Measurements from ENCODE around the gene ULK4. TPM values are rescaled to one million over a fixed set of nuclear protein-coding genes. Genes with fewer than 3 reads are reported as not detected.

Gene ULK4
- total and polyA plus RNA-seq, 2 donors (not counting 1 experiment from before 2014, with no cell fraction given) = 9.1 to 9.7 TPM

DNA sequence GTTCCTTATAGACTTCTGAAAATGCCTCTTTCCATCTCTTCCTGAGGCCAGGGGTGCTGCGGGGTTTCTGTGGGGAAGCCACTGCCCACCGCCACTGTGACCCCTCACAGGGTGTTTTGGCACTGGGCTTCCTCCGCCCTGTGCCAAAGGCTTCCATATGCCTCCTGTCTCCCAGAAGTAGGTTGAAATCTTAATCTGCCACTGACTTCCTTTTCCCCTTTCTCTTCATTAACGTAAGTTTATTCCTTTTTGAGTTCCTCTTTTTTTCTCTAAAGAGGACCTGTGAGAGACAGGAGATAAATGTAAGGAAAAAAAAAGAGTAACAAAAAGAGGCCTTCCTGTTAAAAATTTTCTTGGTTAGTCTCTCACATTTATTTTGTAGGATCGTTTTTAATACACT is 542.1 kb downstream of the ULK4 start:
- no peak overlapping the region for H3K4me2 ChIP-seq (ENCODE audit: extremely low read depth, insufficient read depth, low read length)
- no peak overlapping the region for H2AFZ ChIP-seq (ENCODE audit: low read length)
- no peak for TF ChIP-seq EZH2 (IDR thresholded peaks at IDR 0.05; ENCODE audit: low read length, missing control alignments)
- no peak overlapping the region for H3K27ac ChIP-seq (ENCODE audit: insufficient read depth, low read length)
- H3K4me3 ChIP-seq (replicated peaks in 1 of 4; ENCODE audit: control extremely low read depth in 1 of 4, insufficient read depth in 1 of 4, low read depth in 3 of 4, low read length in 4 of 4) = no peak overlapping the region
- no peak for DNase-seq (ENCODE audit: low read depth in 2 of 2)
- H3K9me3 ChIP-seq (ENCODE audit: control insufficient read depth, insufficient read depth, low read depth, low read length) = no peaks in the 10 kb centered on the region
- no peaks in the 10 kb centered on the region for H3K4me1 ChIP-seq (ENCODE audit: control insufficient read depth, extremely low read depth, insufficient read depth, low read length)
- no peak overlapping the region for H3K9ac ChIP-seq (ENCODE audit: insufficient read depth, low read length)
- no peaks in the 10 kb centered on the region for H4K20me1 ChIP-seq (ENCODE audit: control insufficient read depth, extremely low read depth, insufficient read depth, low read length)
- H3K79me2 ChIP-seq (ENCODE audit: control insufficient read depth, insufficient read depth, low read length) = no peaks in the 10 kb centered on the region
- no peaks in the 10 kb centered on the region for H3K36me3 ChIP-seq (ENCODE audit: control insufficient read depth, insufficient read depth, low read length)
- H3K27me3 ChIP-seq (ENCODE audit: control insufficient read depth, insufficient read depth, low read length) = no peaks in the 10 kb centered on the region

DNA sequence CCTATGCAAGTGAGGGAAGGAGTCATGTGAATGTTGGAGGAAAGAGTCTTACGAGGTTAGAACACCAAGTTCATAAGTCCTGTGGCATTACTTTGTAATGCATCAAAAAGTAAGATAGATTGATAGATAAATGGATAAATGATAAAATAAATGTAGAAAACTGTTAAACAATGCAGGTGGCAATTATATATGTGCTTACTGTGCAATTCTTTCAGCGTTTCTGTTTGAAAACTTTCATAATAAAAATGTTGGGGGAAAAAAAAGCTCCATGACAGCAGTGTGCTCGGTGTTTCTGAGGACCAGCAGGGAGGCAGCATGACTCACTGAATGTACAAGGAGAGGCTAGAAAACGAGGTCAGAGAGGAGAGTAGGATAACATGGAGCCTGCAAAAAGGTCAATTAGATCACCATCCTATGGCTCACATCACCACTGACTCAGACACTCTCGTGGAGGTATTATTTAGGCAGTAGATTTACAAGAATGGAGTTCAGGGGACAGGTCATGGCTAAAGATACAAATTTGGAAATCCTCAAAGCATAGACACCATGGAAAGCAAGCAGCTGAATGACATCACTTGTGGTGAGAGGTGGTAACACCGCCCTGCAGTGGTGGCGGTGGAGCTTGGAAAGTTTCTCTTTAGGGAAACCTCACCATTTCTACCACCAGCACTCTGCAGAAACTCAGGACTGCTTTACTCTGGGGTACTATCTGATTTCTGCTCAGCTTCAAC is 542.8 kb downstream of the ULK4 start:
- no peaks in the 10 kb centered on the region for H3K27me3 ChIP-seq (ENCODE audit: control insufficient read depth, insufficient read depth, low read length)
- no peaks in the 10 kb centered on the region for H3K4me1 ChIP-seq (ENCODE audit: control insufficient read depth, extremely low read depth, insufficient read depth, low read length)
- H3K9ac ChIP-seq (ENCODE audit: insufficient read depth, low read length) = no peak overlapping the region
- H3K4me2 ChIP-seq (ENCODE audit: extremely low read depth, insufficient read depth, low read length) = no peak overlapping the region
- H2AFZ ChIP-seq (ENCODE audit: low read length) = no peak overlapping the region
- no peaks in the 10 kb centered on the region for H3K36me3 ChIP-seq (ENCODE audit: control insufficient read depth, insufficient read depth, low read length)
- H3K9me3 ChIP-seq (ENCODE audit: control insufficient read depth, insufficient read depth, low read depth, low read length) = no peaks in the 10 kb centered on the region
- H3K79me2 ChIP-seq (ENCODE audit: control insufficient read depth, insufficient read depth, low read length) = no peaks in the 10 kb centered on the region
- H4K20me1 ChIP-seq (ENCODE audit: control insufficient read depth, extremely low read depth, insufficient read depth, low read length) = no peaks in the 10 kb centered on the region
- no peak overlapping the region for H3K4me3 ChIP-seq (replicated peaks in 1 of 4; ENCODE audit: control extremely low read depth in 1 of 4, insufficient read depth in 1 of 4, low read depth in 3 of 4, low read length in 4 of 4)
- H3K27ac ChIP-seq (ENCODE audit: insufficient read depth, low read length) = no peak overlapping the region
- DNase-seq (ENCODE audit: low read depth in 2 of 2) = peak; percentile 66 to 80
- no peak for TF ChIP-seq EZH2 (IDR thresholded peaks at IDR 0.05; ENCODE audit: low read length, missing control alignments)
- TF ChIP-seq CTCF (conservative IDR thresholded peaks at IDR 0.05 in 1 of 2, IDR thresholded peaks at IDR 0.05 in 1 of 2; ENCODE audit: low read depth in 1 of 2, low read length in 2 of 2) = no peak

GRCh38 chr3:41417574-41417973 is 544.3 kb downstream of the ULK4 start:
- no peak overlapping the region for H3K27ac ChIP-seq (ENCODE audit: insufficient read depth, low read length)
- no peak overlapping the region for H3K4me3 ChIP-seq (replicated peaks in 1 of 4; ENCODE audit: control extremely low read depth in 1 of 4, insufficient read depth in 1 of 4, low read depth in 3 of 4, low read length in 4 of 4)
- no peaks in the 10 kb centered on the region for H3K4me1 ChIP-seq (ENCODE audit: control insufficient read depth, extremely low read depth, insufficient read depth, low read length)
- no peak overlapping the region for H3K9ac ChIP-seq (ENCODE audit: insufficient read depth, low read length)
- no peaks in the 10 kb centered on the region for H3K9me3 ChIP-seq (ENCODE audit: control insufficient read depth, insufficient read depth, low read depth, low read length)
- H4K20me1 ChIP-seq (ENCODE audit: control insufficient read depth, extremely low read depth, insufficient read depth, low read length) = no peaks in the 10 kb centered on the region
- no peaks in the 10 kb centered on the region for H3K36me3 ChIP-seq (ENCODE audit: control insufficient read depth, insufficient read depth, low read length)
- no peak overlapping the region for H2AFZ ChIP-seq (ENCODE audit: low read length)
- no peaks in the 10 kb centered on the region for H3K79me2 ChIP-seq (ENCODE audit: control insufficient read depth, insufficient read depth, low read length)
- no peak for DNase-seq (ENCODE audit: low read depth in 2 of 2)
- no peaks in the 10 kb centered on the region for H3K27me3 ChIP-seq (ENCODE audit: control insufficient read depth, insufficient read depth, low read length)
- TF ChIP-seq EZH2 (IDR thresholded peaks at IDR 0.05; ENCODE audit: low read length, missing control alignments) (no peak), CTCF (conservative IDR thresholded peaks at IDR 0.05 in 1 of 2, IDR thresholded peaks at IDR 0.05 in 1 of 2; ENCODE audit: low read depth in 1 of 2, low read length in 2 of 2) (no peak)
- H3K4me2 ChIP-seq (ENCODE audit: extremely low read depth, insufficient read depth, low read length) = no peak overlapping the region
